Right lobe of liver (tissue), 6 donors: ENCODE results near the gene SNED1. TPM values are rescaled to one million over a fixed set of nuclear protein-coding genes. Genes with fewer than 3 reads are reported as not detected.
A peak's percentile ranks its signal among the peaks of the same experiment; 100 is the strongest.

Source experiments
- ATAC-seq, 4 donors: fragments of 200-7000 bp; cut with Tn5 transposase; one replicate each; pipeline ENCODE4 v1.9.1; 2020; ENCODE audit warnings: mild to moderate bottlenecking in 4 of 4, moderate library complexity in 4 of 4
- DNase-seq, 3 donors: peaks; one replicate each; pipeline ENCODE4 v3.0.0-alpha.2; 2020
- H3K27ac ChIP-seq, 3 donors: fragments of 200-600 bp; one replicate each; pipeline ENCODE4 v1.8.0; 2022
- H3K27me3 ChIP-seq, 2 donors: fragments of 200-600 bp; one replicate each; pipeline ENCODE4 v1.8.0; 2022
- H3K36me3 ChIP-seq, 4 donors: fragments of 200-600 bp; sonication (generic) in 1 of 4; one replicate each; pipeline versions ENCODE4 v1.5.1 to v1.8.0; 2017 to 2022; ENCODE audit warnings: control low read depth in 1 of 4
- H3K4me1 ChIP-seq, 4 donors: fragments of 200-600 bp; sonication (generic) in 1 of 4; one replicate each; pipeline versions ENCODE4 v1.5.1 to v1.8.0; 2017 to 2022; ENCODE audit warnings: control low read depth in 1 of 4
- H3K4me3 ChIP-seq, 3 donors: fragments of 200-600 bp; one replicate each; pipeline ENCODE4 v1.8.0; 2022
- H3K9me3 ChIP-seq, 4 donors: fragments of 200-600 bp; sonication (generic) in 1 of 4; one replicate each; pipeline versions ENCODE4 v1.5.1 to v1.8.0; 2017 to 2022; ENCODE audit warnings: control low read depth in 1 of 4
- CTCF ChIP-seq, 4 donors: fragments of 200-600 bp in 3 of 4; fragments of 450-650 bp in 1 of 4; IDR thresholded peaks; one replicate each; pipeline versions ENCODE4 v1.5.1 to v1.8.0; 2016 to 2022; ENCODE audit warnings: antibody characterized with exemption in 4 of 4, mild to moderate bottlenecking in 2 of 4
- POLR2A ChIP-seq: fragments of 450-650 bp; IDR thresholded peaks from one replicate; pipeline ENCODE4 v1.6.1; 2017; ENCODE audit warnings: antibody characterized with exemption, mild to moderate bottlenecking
- WGBS: methylation state at CpG from one replicate; pipeline ENCODE4 v1.1.6; 2018; ENCODE audit warnings: low coverage, low lambda C conversion rate; ENCODE audit not compliant: insufficient coverage; ENCODE audit errors: missing lambda C conversion rate; 5-methylcytosine and 5-hydroxymethylcytosine counted together
- intact Hi-C, 2 donors: fragments of 100-400 bp; cut with DNase I; formaldehyde crosslinking; loops; one replicate each; pipeline versions ENCODE4 v1.11.2 to v1.14.1; 2022
- total RNA-seq, 6 experiments: library from RNA; depleted of rRNA in 2 of 6; stranded (reverse); fragments of >200 nt in 2 of 6; fragmentation: NEBNext Ultra II Directional in 3 of 6; extraction: Animal tissue kit (Norgen Biotek cat#: 25700) in 3 of 6; gene quantifications; one replicate each; pipeline versions ENCODE4 v1.1.0 to v1.2.4, GENCODE V29; 2016 to 2023
- donor health status: DM: no; HTN: yes; CAD: no.
- donor health status: DM: no; HTN: no; CAD: no.
- donor health status: DM: no; HTN: no; CAD: no.
- donor health status: DM: no; HTN: yes; CAD: no.
- donor health status: DM: no; HTN: yes; CAD: no.

The SNED1 gene
- total RNA-seq, 6 experiments from 2014 or later: 7.4 to 27.8 (median 13.2) TPM

GRCh38 chr2:241038374-241039180 is 40.2 kb downstream of the SNED1 start:
- H3K36me3 ChIP-seq: peaks cover 0 to 19% (median 0%) of the 10 kb centered on the region in 4 donors
- H3K4me3 ChIP-seq: no peak overlapping the region
- ATAC-seq: no peak
- DNase-seq: no peak
- no peak for TF ChIP-seq POLR2A
- no peak for TF ChIP-seq CTCF (IDR thresholded peaks at IDR 0.05)
- H3K4me1 ChIP-seq: no peaks in the 10 kb centered on the region
- no peaks in the 10 kb centered on the region for H3K9me3 ChIP-seq
- no peaks in the 10 kb centered on the region for H3K27me3 ChIP-seq
- intact Hi-C loops: no loop called here
- no peak overlapping the region for H3K27ac ChIP-seq
- 80% methylated on average over 1 of the region's 20 CpGs for WGBS

- H3K36me3 ChIP-seq: peaks cover 0 to 19% (median 0%) of the 10 kb centered on the region in 4 donors
These were observed 41.0 kb downstream of the SNED1 start for GRCh38 chr2:241039416-241039815.

GRCh38 chr2:241040081-241040803 is 41.8 kb downstream of the SNED1 start:
- Histone ChIP-seq H3K4me1 (no peaks in the 10 kb centered on the region), H3K36me3 (peaks cover 0 to 19% (median 0%) of the 10 kb centered on the region in 4 donors), H3K9me3 (no peaks in the 10 kb centered on the region), H3K27ac (no peak overlapping the region), H3K4me3 (no peak overlapping the region), H3K27me3 (no peaks in the 10 kb centered on the region)
- 100% methylated on average over 2 of the region's 13 CpGs for WGBS
- no peak for TF ChIP-seq CTCF (IDR thresholded peaks at IDR 0.05)
- no peak for TF ChIP-seq POLR2A
- intact Hi-C loops: no loop called here
- DNase-seq (no peak), ATAC-seq (no peak)

More at GRCh38 chr2:241039416-241039815, 41.0 kb downstream of the SNED1 start:
- H3K27ac ChIP-seq: no peak overlapping the region
- intact Hi-C loops: no loop called here
- no peak for TF ChIP-seq CTCF (IDR thresholded peaks at IDR 0.05)
- no peak for TF ChIP-seq POLR2A
- H3K9me3 ChIP-seq: no peaks in the 10 kb centered on the region
- no peaks in the 10 kb centered on the region for H3K4me1 ChIP-seq
- no peak overlapping the region for H3K4me3 ChIP-seq
- no CpG with 5 or more reads among the region's 4 CpGs for WGBS
- no peaks in the 10 kb centered on the region for H3K27me3 ChIP-seq
- no peak for ATAC-seq
- no peak for DNase-seq

GRCh38 chr2:241041589-241042158 is 43.3 kb downstream of the SNED1 start:
- no peaks in the 10 kb centered on the region for H3K9me3 ChIP-seq
- ATAC-seq: no peak
- intact Hi-C loops: no loop called here
- 73% methylated on average over 4 of the region's 5 CpGs for WGBS
- no peaks in the 10 kb centered on the region for H3K27me3 ChIP-seq
- peaks cover 0 to 19% (median 0%) of the 10 kb centered on the region in 4 donors for H3K36me3 ChIP-seq
- no peak for TF ChIP-seq POLR2A
- no peak for TF ChIP-seq CTCF (IDR thresholded peaks at IDR 0.05)
- no peak overlapping the region for H3K4me3 ChIP-seq
- peak in 1 of 3 donors; percentile 7 for DNase-seq
- no peak overlapping the region for H3K27ac ChIP-seq
- H3K4me1 ChIP-seq: no peaks in the 10 kb centered on the region
